GM23338 (cell line): ENCODE measurements around the gene LARGE1. TPM values are rescaled to one million over a fixed set of nuclear protein-coding genes. Genes with fewer than 3 reads are reported as not detected.

Experiments
- ATAC-seq: fragments of 200-7000 bp; cut with Tn5 transposase; 3 replicates; pipeline ENCODE4 v1.9.1; 2020
- DNase-seq: peaks from one replicate; pipeline ENCODE4 v3.0.0-alpha.2; 2015; ENCODE audit warnings: low spot score
- H2AFZ ChIP-seq: fragments of 200-600 bp; sonication (generic); 2 replicates; pipeline ENCODE4 v1.8.0; 2016; ENCODE audit warnings: antibody characterized with exemption, mild to moderate bottlenecking, moderate library complexity
- H3F3A ChIP-seq: fragments of 200-600 bp; sonication (generic); replicated peaks from 2 replicates; pipeline ENCODE4 v1.8.0; 2017; ENCODE audit warnings: antibody characterized with exemption, mixed run types, low read depth
- H3K27ac ChIP-seq: fragments of 200-600 bp; sonication (generic); 2 replicates; pipeline ENCODE4 v1.6.1; 2016; ENCODE audit warnings: low read depth
- H3K27me3 ChIP-seq: fragments of 200-600 bp; sonication (generic); 2 replicates; pipeline ENCODE4 v1.8.0; 2016; ENCODE audit warnings: mild to moderate bottlenecking, mixed run types, moderate library complexity; ENCODE audit not compliant: insufficient read depth
- H3K36me3 ChIP-seq: fragments of 200-600 bp; sonication (generic); 2 replicates; pipeline ENCODE4 v1.8.0; 2016; ENCODE audit warnings: mild to moderate bottlenecking; ENCODE audit not compliant: insufficient read depth
- H3K4me1 ChIP-seq: fragments of 200-600 bp; sonication (generic); 2 replicates; pipeline ENCODE4 v1.8.0; 2016; ENCODE audit warnings: mild to moderate bottlenecking, moderate library complexity; ENCODE audit not compliant: insufficient read depth
- H3K4me2 ChIP-seq: fragments of 200-600 bp; sonication (generic); 2 replicates; pipeline ENCODE4 v1.7.1; 2017; ENCODE audit warnings: mixed run types
- H3K4me3 ChIP-seq: fragments of 200-600 bp; sonication (generic); 2 replicates; pipeline ENCODE4 v1.6.1; 2016; ENCODE audit warnings: mixed run types
- H3K79me2 ChIP-seq: fragments of 200-600 bp; sonication (generic); replicated peaks from 2 replicates; pipeline ENCODE4 v1.8.0; 2017; ENCODE audit warnings: mild to moderate bottlenecking; ENCODE audit not compliant: insufficient read depth
- H3K9me2 ChIP-seq: fragments of 200-600 bp; sonication (generic); 2 replicates; pipeline ENCODE4 v1.8.0; 2017; ENCODE audit not compliant: insufficient read depth
- H4K20me1 ChIP-seq: fragments of 200-600 bp; sonication (generic); replicated peaks from 2 replicates; pipeline ENCODE4 v1.8.0; 2017; ENCODE audit warnings: mild to moderate bottlenecking; ENCODE audit not compliant: insufficient read depth
- H3K27ac Mint-ChIP-seq: 2 replicates; pipeline ENCODE4 v1.8.0; 2020; ENCODE audit warnings: inconsistent platforms, mild to moderate bottlenecking, moderate library complexity, mixed read lengths
- H3K27me3 Mint-ChIP-seq: 3 replicates; pipeline ENCODE4 v1.8.0; 2022; ENCODE audit warnings: low read depth, mild to moderate bottlenecking, moderate library complexity, mixed read lengths, inconsistent platforms; ENCODE audit not compliant: insufficient read depth, poor library complexity
- H3K36me3 Mint-ChIP-seq: 3 replicates; pipeline ENCODE4 v1.8.0; 2021; ENCODE audit warnings: low read depth, mild to moderate bottlenecking, inconsistent platforms, moderate library complexity, mixed read lengths
- H3K4me1 Mint-ChIP-seq: 3 replicates; pipeline ENCODE4 v1.8.0; 2020; ENCODE audit warnings: mild to moderate bottlenecking, inconsistent platforms, mixed read lengths
- H3K4me3 Mint-ChIP-seq: 3 replicates; pipeline ENCODE4 v1.8.0; 2021; ENCODE audit warnings: moderate library complexity, mild to moderate bottlenecking, inconsistent platforms, mixed read lengths
- H3K9me3 Mint-ChIP-seq: 3 replicates; pipeline ENCODE4 v1.8.0; 2020; ENCODE audit warnings: moderate library complexity, mild to moderate bottlenecking, inconsistent platforms, mixed read lengths
- CREB1 ChIP-seq: fragments of 250-450 bp; sonication (Bioruptor Pico); IDR thresholded peaks from 2 replicates; pipeline ENCODE4 v1.5.0; 2020; ENCODE audit warnings: low read depth, mild to moderate bottlenecking, moderate library complexity
- EZH2 ChIP-seq: fragments of 200-600 bp; sonication (generic); IDR thresholded peaks from one replicate; pipeline ENCODE4 v1.8.0; 2017; ENCODE audit warnings: antibody characterized with exemption, mild to moderate bottlenecking, low read depth; ENCODE audit not compliant: unreplicated experiment
- EZH2phosphoT487 ChIP-seq: fragments of 200-600 bp; sonication (generic); IDR thresholded peaks from one replicate; pipeline ENCODE4 v1.8.1; 2018; ENCODE audit warnings: antibody characterized with exemption; ENCODE audit not compliant: unreplicated experiment
- JUNB ChIP-seq: IDR thresholded peaks from one replicate; pipeline ENCODE4 v1.6.1; 2016; ENCODE audit warnings: antibody characterized with exemption; ENCODE audit not compliant: unreplicated experiment
- NANOG ChIP-seq: IDR thresholded peaks from 2 replicates; pipeline ENCODE4 v1.6.1; 2016; ENCODE audit warnings: antibody characterized with exemption, borderline replicate concordance
- POLR2AphosphoS5 ChIP-seq: IDR thresholded peaks from 2 replicates; pipeline ENCODE4 v1.6.1; 2016; ENCODE audit warnings: antibody characterized with exemption, low read depth
- STAT1 ChIP-seq: IDR thresholded peaks from one replicate; pipeline ENCODE4 v1.6.1; 2016; ENCODE audit warnings: antibody characterized with exemption; ENCODE audit not compliant: unreplicated experiment
- ZNF114 ChIP-seq: fragments of 250-450 bp; sonication (Bioruptor Pico); IDR thresholded peaks from 2 replicates; pipeline ENCODE4 v1.5.0; 2020; ENCODE audit warnings: mild to moderate bottlenecking, moderate library complexity
- ZNF331 ChIP-seq: fragments of 250-450 bp; sonication (Bioruptor Pico); IDR thresholded peaks from 2 replicates; pipeline ENCODE4 v1.5.0; 2020; ENCODE audit warnings: low read depth, mild to moderate bottlenecking, moderate library complexity
- polyA plus RNA-seq: library from polyadenylated mRNA; unstranded; fragments of >200 nt; fragmentation: Nextera tagmentation; extraction: Ambion mirVana; gene quantifications from 2 replicates; pipeline ENCODE4 v1.2.1, GENCODE V29; 2016
- total RNA-seq: library from RNA; depleted of rRNA; stranded (reverse); fragments of >200 nt; shearing (Covaris generic); gene quantifications from 2 replicates; pipeline ENCODE4 v1.2.3, GENCODE V29; 2014
- TF ChIP-seq, protein P1 (sequence below): fragments of 250-450 bp; sonication (Bioruptor Pico); IDR thresholded peaks from 2 replicates; pipeline ENCODE4 v1.5.0; 2020; ENCODE audit warnings: mild to moderate bottlenecking, moderate library complexity
- TF ChIP-seq, protein P2 (sequence below): IDR thresholded peaks from one replicate; pipeline ENCODE4 v1.6.1; 2018; ENCODE audit warnings: antibody characterized with exemption; ENCODE audit not compliant: unreplicated experiment
- TF ChIP-seq, protein P3 (sequence below): IDR thresholded peaks from 2 replicates; pipeline ENCODE4 v1.6.1; 2016; ENCODE audit warnings: antibody characterized with exemption
- TF ChIP-seq, protein P4 (sequence below), 2 experiments: fragments of 200-600 bp in 1 of 2; sonication (generic) in 1 of 2; conservative IDR thresholded peaks; 2 replicates each; pipeline versions ENCODE4 v1.5.1 to v1.6.1; 2016 to 2017; ENCODE audit warnings: antibody characterized with exemption in 2 of 2, low read depth in 2 of 2, mild to moderate bottlenecking in 2 of 2, moderate library complexity in 1 of 2

LARGE1 gene
- total and polyA plus RNA-seq, 2 experiments from 2014 or later = 12.8 to 75.6 TPM

DNA sequence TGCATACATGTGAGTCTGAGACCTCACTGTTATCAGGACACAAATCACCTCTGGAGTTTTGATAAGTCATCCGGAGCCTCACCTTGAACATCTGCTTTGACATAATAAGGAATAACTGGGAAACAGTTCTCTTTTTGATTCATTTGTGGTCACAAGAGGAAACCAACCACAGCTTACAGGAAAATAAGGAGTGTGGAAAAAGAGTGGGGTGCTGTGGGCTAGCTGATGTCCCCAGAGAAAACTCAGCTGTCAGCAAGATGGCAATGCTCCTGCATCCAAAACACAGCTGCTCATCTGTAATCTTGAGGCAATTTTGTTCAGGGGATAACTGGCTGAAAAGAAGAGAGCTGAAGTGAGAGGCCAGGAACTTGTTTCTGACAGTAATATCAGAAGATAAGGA lies 445.7 kb downstream of the LARGE1 start:
- Mint-ChIP-seq H3K4me3 (no peak overlapping the region), H3K27ac (no peak overlapping the region), H3K36me3 (no peaks in the 10 kb centered on the region), H3K27me3 (peaks cover 4% of the 10 kb centered on the region), H3K4me1 (peaks cover 44% of the 10 kb centered on the region), H3K9me3 (no peaks in the 10 kb centered on the region)
- DNase-seq (no peak), ATAC-seq (no peak)
- H3K27ac ChIP-seq = no peak overlapping the region
- no peak for TF ChIP-seq STAT1
- no peak for TF ChIP-seq POLR2AphosphoS5
- no peak for TF ChIP-seq EZH2phosphoT487
- TF ChIP-seq ZNF331 = no peak
- TF ChIP-seq, protein P1, sequence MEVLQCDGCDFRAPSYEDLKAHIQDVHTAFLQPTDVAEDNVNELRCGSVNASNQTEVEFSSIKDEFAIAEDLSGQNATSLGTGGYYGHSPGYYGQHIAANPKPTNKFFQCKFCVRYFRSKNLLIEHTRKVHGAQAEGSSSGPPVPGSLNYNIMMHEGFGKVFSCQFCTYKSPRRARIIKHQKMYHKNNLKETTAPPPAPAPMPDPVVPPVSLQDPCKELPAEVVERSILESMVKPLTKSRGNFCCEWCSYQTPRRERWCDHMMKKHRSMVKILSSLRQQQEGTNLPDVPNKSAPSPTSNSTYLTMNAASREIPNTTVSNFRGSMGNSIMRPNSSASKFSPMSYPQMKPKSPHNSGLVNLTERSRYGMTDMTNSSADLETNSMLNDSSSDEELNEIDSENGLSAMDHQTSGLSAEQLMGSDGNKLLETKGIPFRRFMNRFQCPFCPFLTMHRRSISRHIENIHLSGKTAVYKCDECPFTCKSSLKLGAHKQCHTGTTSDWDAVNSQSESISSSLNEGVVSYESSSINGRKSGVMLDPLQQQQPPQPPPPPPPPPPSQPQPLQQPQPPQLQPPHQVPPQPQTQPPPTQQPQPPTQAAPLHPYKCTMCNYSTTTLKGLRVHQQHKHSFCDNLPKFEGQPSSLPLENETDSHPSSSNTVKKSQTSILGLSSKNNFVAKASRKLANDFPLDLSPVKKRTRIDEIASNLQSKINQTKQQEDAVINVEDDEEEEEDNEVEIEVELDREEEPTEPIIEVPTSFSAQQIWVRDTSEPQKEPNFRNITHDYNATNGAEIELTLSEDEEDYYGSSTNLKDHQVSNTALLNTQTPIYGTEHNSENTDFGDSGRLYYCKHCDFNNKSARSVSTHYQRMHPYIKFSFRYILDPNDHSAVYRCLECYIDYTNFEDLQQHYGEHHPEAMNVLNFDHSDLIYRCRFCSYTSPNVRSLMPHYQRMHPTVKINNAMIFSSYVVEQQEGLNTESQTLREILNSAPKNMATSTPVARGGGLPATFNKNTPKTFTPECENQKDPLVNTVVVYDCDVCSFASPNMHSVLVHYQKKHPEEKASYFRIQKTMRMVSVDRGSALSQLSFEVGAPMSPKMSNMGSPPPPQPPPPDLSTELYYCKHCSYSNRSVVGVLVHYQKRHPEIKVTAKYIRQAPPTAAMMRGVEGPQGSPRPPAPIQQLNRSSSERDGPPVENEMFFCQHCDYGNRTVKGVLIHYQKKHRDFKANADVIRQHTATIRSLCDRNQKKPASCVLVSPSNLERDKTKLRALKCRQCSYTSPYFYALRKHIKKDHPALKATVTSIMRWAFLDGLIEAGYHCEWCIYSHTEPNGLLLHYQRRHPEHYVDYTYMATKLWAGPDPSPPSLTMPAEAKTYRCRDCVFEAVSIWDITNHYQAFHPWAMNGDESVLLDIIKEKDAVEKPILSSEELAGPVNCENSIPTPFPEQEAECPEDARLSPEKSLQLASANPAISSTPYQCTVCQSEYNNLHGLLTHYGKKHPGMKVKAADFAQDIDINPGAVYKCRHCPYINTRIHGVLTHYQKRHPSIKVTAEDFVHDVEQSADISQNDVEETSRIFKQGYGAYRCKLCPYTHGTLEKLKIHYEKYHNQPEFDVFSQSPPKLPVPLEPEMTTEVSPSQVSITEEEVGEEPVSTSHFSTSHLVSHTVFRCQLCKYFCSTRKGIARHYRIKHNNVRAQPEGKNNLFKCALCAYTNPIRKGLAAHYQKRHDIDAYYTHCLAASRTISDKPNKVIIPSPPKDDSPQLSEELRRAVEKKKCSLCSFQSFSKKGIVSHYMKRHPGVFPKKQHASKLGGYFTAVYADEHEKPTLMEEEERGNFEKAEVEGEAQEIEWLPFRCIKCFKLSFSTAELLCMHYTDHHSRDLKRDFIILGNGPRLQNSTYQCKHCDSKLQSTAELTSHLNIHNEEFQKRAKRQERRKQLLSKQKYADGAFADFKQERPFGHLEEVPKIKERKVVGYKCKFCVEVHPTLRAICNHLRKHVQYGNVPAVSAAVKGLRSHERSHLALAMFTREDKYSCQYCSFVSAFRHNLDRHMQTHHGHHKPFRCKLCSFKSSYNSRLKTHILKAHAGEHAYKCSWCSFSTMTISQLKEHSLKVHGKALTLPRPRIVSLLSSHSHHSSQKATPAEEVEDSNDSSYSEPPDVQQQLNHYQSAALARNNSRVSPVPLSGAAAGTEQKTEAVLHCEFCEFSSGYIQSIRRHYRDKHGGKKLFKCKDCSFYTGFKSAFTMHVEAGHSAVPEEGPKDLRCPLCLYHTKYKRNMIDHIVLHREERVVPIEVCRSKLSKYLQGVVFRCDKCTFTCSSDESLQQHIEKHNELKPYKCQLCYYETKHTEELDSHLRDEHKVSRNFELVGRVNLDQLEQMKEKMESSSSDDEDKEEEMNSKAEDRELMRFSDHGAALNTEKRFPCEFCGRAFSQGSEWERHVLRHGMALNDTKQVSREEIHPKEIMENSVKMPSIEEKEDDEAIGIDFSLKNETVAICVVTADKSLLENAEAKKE (CRISPR knock-in tag) = no peak
- TF ChIP-seq, protein P2, sequence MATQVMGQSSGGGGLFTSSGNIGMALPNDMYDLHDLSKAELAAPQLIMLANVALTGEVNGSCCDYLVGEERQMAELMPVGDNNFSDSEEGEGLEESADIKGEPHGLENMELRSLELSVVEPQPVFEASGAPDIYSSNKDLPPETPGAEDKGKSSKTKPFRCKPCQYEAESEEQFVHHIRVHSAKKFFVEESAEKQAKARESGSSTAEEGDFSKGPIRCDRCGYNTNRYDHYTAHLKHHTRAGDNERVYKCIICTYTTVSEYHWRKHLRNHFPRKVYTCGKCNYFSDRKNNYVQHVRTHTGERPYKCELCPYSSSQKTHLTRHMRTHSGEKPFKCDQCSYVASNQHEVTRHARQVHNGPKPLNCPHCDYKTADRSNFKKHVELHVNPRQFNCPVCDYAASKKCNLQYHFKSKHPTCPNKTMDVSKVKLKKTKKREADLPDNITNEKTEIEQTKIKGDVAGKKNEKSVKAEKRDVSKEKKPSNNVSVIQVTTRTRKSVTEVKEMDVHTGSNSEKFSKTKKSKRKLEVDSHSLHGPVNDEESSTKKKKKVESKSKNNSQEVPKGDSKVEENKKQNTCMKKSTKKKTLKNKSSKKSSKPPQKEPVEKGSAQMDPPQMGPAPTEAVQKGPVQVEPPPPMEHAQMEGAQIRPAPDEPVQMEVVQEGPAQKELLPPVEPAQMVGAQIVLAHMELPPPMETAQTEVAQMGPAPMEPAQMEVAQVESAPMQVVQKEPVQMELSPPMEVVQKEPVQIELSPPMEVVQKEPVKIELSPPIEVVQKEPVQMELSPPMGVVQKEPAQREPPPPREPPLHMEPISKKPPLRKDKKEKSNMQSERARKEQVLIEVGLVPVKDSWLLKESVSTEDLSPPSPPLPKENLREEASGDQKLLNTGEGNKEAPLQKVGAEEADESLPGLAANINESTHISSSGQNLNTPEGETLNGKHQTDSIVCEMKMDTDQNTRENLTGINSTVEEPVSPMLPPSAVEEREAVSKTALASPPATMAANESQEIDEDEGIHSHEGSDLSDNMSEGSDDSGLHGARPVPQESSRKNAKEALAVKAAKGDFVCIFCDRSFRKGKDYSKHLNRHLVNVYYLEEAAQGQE = no peak
- TF ChIP-seq EZH2 = no peak
- no peak for TF ChIP-seq JUNB
- no peak for TF ChIP-seq NANOG
- no peak for TF ChIP-seq CREB1 (CRISPR knock-in tag)
- TF ChIP-seq, protein P3, sequence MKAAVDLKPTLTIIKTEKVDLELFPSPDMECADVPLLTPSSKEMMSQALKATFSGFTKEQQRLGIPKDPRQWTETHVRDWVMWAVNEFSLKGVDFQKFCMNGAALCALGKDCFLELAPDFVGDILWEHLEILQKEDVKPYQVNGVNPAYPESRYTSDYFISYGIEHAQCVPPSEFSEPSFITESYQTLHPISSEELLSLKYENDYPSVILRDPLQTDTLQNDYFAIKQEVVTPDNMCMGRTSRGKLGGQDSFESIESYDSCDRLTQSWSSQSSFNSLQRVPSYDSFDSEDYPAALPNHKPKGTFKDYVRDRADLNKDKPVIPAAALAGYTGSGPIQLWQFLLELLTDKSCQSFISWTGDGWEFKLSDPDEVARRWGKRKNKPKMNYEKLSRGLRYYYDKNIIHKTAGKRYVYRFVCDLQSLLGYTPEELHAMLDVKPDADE = no peak
- TF ChIP-seq, protein P4, sequence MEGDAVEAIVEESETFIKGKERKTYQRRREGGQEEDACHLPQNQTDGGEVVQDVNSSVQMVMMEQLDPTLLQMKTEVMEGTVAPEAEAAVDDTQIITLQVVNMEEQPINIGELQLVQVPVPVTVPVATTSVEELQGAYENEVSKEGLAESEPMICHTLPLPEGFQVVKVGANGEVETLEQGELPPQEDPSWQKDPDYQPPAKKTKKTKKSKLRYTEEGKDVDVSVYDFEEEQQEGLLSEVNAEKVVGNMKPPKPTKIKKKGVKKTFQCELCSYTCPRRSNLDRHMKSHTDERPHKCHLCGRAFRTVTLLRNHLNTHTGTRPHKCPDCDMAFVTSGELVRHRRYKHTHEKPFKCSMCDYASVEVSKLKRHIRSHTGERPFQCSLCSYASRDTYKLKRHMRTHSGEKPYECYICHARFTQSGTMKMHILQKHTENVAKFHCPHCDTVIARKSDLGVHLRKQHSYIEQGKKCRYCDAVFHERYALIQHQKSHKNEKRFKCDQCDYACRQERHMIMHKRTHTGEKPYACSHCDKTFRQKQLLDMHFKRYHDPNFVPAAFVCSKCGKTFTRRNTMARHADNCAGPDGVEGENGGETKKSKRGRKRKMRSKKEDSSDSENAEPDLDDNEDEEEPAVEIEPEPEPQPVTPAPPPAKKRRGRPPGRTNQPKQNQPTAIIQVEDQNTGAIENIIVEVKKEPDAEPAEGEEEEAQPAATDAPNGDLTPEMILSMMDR (conservative IDR thresholded peaks at IDR 0.05; ENCODE audit: low read depth in 2 of 2) = no peak
- no peak for TF ChIP-seq ZNF114 (CRISPR knock-in tag)
- H3K79me2 ChIP-seq = peaks cover 7% of the 10 kb centered on the region; the same call in 1 of the 2 replicates
- H3K4me3 ChIP-seq = no peak overlapping the region
- no peaks in the 10 kb centered on the region for H3K9me2 ChIP-seq
- H3K36me3 ChIP-seq = no peaks in the 10 kb centered on the region
- H3F3A ChIP-seq = no peaks in the 10 kb centered on the region
- no peak overlapping the region for H2AFZ ChIP-seq
- H3K4me1 ChIP-seq = peaks cover 34% of the 10 kb centered on the region
- no peaks in the 10 kb centered on the region for H3K27me3 ChIP-seq
- no peak overlapping the region for H3K4me2 ChIP-seq
- peaks cover 13% of the 10 kb centered on the region; the same call in 1 of the 2 replicates for H4K20me1 ChIP-seq
